Ovary (tissue), 9 donors: ENCODE results near the gene SHISA8. TPM values are rescaled to one million over a fixed set of nuclear protein-coding genes. Genes with fewer than 3 reads are reported as not detected.

ENCODE experiments used
- DNase-seq, 5 donors: peaks; one replicate each; pipeline ENCODE4 v3.0.0-alpha.2; 2019 to 2020
- H3K27ac ChIP-seq, 2 donors: fragments of 200-600 bp; one replicate each; pipeline versions ENCODE4 v1.5.1 to v1.8.0; 2019 to 2022
- H3K27me3 ChIP-seq: fragments of 200-600 bp; one replicate; pipeline ENCODE4 v1.8.0; 2022
- H3K36me3 ChIP-seq: fragments of 200-600 bp; sonication (generic); one replicate; pipeline ENCODE4 v1.5.1; 2019
- H3K4me1 ChIP-seq: one replicate; pipeline ENCODE4 v1.8.1; 2013; ENCODE audit warnings: mild to moderate bottlenecking, moderate library complexity; ENCODE audit not compliant: insufficient read depth
- H3K4me3 ChIP-seq: fragments of 200-600 bp; sonication (generic); one replicate; pipeline ENCODE4 v1.5.1; 2017
- H3K9me3 ChIP-seq, 2 donors: fragments of 200-600 bp in 1 of 2; sonication (generic) in 1 of 2; one replicate each; pipeline versions ENCODE4 v1.5.1 to v1.8.1; 2013 to 2019; ENCODE audit warnings: mild to moderate bottlenecking in 1 of 2, moderate library complexity in 1 of 2
- EP300 ChIP-seq: sonication (generic); formaldehyde crosslinking; IDR thresholded peaks from one replicate; pipeline ENCODE4 v1.6.1; 2017; ENCODE audit warnings: antibody characterized with exemption
- POLR2A ChIP-seq: fragments of 450-650 bp; IDR thresholded peaks from one replicate; pipeline ENCODE4 v1.6.1; 2017; ENCODE audit warnings: antibody characterized with exemption, mild to moderate bottlenecking, moderate library complexity
- WGBS, 3 donors: extraction: QIAGEN DNeasy Blood & Tissue Kit in 1 of 3; methylation state at CpG; one replicate each; pipeline versions ENCODE4 v1.1.5 to v1.1.7; 2013 to 2017; 5-methylcytosine and 5-hydroxymethylcytosine counted together
- intact Hi-C, 4 donors: fragments of 100-400 bp; cut with DNase I; formaldehyde crosslinking; loops; one replicate each; pipeline versions ENCODE4 v1.11.0 to v1.15.1; 2022 to 2023
- polyA plus RNA-seq, 2 donors: library from polyadenylated mRNA; stranded (reverse); fragments of 200-250 nt in 1 of 2; fragments of 350-450 nt in 1 of 2; fragmentation: Illumina TruSeq in 1 of 2; extraction: RNeasy Lipid Tissue Mini Kit (QIAGEN cat#74804) in 1 of 2; gene quantifications; one replicate each; pipeline ENCODE4 v1.2.3, GENCODE V29; 2013 to 2014
- total RNA-seq, 7 donors: library from RNA; depleted of rRNA in 2 of 7; stranded (reverse); fragments of >200 nt in 2 of 7; fragmentation: NEBNext Ultra II Directional in 3 of 7; extraction: Animal tissue kit (Norgen Biotek cat#: 25700) in 3 of 7; gene quantifications; one replicate each; pipeline versions ENCODE4 v1.1.0 to v1.2.4, GENCODE V29; 2016 to 2023
- TF ChIP-seq, protein P1 (sequence below), 3 donors: fragments of 450-650 bp in 2 of 3; fragments of 200-600 bp in 1 of 3; IDR thresholded peaks; one replicate each; pipeline versions ENCODE4 v1.5.1 to v1.8.0; 2016 to 2022; ENCODE audit warnings: antibody characterized with exemption in 3 of 3, mild to moderate bottlenecking in 1 of 3
- donor health status: DM: no; HTN: no; CAD: no; lungs with moderate emphysema.
- donor health status: DM: no; HTN: no; CAD: no.
- donor health status: Bipolar disorder and iron deficiency.
- donor health status: DM: yes; HTN: yes; CAD: no.
- donor health status: DM: no; HTN: no; CAD: no.
- donor health status: DM: yes; HTN: yes; CAD: no.

Gene SHISA8
- total and polyA plus RNA-seq, 9 donors = 0.46 TPM; not detected in 8

DNA sequence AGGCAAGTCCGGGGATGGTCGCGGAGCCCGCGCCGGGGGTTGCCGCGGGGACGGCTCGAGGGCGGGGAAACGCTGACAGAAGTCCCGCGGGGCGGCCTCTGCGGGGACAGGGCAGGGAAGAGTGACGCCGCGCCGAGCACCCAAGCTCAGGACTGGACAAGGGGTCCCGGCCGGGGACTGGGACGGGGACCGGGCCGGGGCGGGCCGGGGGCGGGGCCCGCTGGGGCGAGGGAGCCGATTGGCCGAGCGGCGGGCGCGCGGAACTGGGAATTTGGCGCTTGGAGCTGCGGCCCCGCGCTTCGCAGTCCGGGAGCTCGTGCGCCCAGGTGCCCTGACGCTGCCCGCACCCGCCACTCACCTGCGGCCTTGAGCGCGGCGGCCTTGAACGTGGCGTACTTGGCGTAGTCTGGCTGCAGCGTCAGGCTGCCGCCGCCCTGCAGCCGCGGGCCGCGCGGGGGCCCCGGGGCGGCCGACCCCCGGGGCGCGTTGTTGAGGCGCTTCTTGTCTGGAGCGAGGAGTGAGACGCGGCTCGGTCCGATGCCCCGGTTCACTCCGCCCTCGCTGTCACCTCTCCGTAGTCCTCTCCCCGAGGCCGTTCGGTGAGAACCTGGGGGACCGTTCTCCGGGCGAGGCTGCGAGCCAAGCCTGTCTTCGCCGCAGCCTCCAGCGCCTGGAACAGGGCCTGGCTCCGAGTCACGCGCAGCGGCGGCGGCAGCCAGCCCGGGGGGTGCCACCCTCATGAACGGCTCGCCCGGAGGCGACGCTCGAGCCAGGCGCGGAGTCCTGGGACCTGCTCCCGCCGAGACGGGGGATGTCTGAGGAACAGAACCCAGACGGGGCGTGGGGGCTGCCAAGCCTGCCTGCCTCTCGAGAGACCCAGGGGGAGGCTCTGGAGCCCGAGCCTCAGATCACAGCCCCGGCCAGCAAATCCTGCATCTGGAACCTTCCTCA is 4.5 kb downstream of the SHISA8 start:
- TF ChIP-seq EP300 (no peak), POLR2A (no peak)
- TF ChIP-seq, protein P1, sequence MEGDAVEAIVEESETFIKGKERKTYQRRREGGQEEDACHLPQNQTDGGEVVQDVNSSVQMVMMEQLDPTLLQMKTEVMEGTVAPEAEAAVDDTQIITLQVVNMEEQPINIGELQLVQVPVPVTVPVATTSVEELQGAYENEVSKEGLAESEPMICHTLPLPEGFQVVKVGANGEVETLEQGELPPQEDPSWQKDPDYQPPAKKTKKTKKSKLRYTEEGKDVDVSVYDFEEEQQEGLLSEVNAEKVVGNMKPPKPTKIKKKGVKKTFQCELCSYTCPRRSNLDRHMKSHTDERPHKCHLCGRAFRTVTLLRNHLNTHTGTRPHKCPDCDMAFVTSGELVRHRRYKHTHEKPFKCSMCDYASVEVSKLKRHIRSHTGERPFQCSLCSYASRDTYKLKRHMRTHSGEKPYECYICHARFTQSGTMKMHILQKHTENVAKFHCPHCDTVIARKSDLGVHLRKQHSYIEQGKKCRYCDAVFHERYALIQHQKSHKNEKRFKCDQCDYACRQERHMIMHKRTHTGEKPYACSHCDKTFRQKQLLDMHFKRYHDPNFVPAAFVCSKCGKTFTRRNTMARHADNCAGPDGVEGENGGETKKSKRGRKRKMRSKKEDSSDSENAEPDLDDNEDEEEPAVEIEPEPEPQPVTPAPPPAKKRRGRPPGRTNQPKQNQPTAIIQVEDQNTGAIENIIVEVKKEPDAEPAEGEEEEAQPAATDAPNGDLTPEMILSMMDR (IDR thresholded peaks at IDR 0.05) = no peak
- H3K36me3 ChIP-seq = no peaks in the 10 kb centered on the region
- no peaks in the 10 kb centered on the region for H3K9me3 ChIP-seq
- 1% methylated on average over 37 to 112 of the region's 112 CpGs for WGBS, 3 donors
- intact Hi-C loops = no loop called here
- no peak overlapping the region for H3K27ac ChIP-seq
- peaks cover 3% of the 10 kb centered on the region for H3K27me3 ChIP-seq
- peaks cover 9% of the 10 kb centered on the region for H3K4me1 ChIP-seq
- H3K4me3 ChIP-seq = peak overlapping the region; percentile 13
- peak in 2 of 5 donors; percentile 54 to 66 for DNase-seq

- peaks cover 9% of the 10 kb centered on the region for H3K4me1 ChIP-seq
- peak in 1 of 5 donors; percentile 27 for DNase-seq
- H3K4me3 ChIP-seq = peak overlapping the region; percentile 13
- intact Hi-C loops = no loop called here
- TF ChIP-seq EP300 (no peak), POLR2A (no peak)
- TF ChIP-seq, protein P1 (IDR thresholded peaks at IDR 0.05) = no peak
- 23 to 28% (median 26%) methylated on average over 51 to 55 of the region's 55 CpGs for WGBS, 3 donors
- peaks cover 2% of the 10 kb centered on the region for H3K27me3 ChIP-seq
- no peak overlapping the region for H3K27ac ChIP-seq
- H3K36me3 ChIP-seq = no peaks in the 10 kb centered on the region
- H3K9me3 ChIP-seq = no peaks in the 10 kb centered on the region
Observed at GRCh38 chr22:41909310-41910049, 5.4 kb downstream of the SHISA8 start.

DNA sequence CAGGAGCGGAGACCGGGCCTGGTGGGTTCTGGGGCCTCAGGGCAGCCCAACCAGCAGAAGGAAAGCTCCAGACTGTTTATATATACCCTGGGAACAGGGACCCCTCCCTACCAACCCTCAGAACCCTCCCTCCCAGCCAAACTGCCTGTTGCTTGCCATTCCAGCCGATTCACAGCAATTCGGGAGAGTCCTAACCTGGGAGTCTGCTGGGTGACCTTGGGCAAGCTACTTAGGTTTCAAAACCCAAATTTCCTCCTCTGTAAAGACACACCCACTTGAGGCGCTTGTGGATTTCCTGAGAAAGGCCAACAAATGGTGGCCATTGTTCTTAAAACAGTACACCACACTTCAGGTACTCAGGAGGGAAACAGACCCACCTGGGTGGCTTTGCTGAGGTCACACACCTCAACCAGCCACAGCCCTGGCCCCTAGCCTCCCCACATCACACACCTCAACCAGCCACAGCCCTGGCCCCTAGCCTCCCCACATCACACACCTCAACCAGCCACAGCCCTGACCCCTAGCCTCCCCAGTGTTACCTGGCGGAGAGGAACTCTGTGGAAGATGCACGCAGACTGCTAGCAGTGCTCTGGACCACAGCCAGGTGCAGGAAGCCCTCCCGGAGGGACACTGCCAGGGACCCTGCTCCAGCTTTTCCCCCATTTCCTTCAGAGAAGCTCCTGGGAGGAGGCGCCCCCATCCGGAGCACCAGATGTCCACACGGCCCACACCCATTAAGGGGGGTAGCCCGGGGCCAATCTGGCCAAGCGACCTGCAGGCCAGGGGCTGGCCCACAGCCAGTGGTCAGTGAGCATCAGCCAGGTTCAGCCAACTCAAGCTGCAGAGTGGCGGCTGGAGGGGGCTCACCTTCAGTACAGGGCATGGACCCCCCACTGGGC is 6.2 kb downstream of the SHISA8 start:
- H3K4me3 ChIP-seq = no peak overlapping the region
- intact Hi-C loops = no loop called here
- TF ChIP-seq EP300 = no peak
- no peak for TF ChIP-seq POLR2A
- TF ChIP-seq, protein P1 (IDR thresholded peaks at IDR 0.05) = no peak
- peaks cover 9% of the 10 kb centered on the region for H3K4me1 ChIP-seq
- WGBS, 3 donors = 44 to 57% (median 49%) methylated on average over 14 of the region's 14 CpGs
- H3K27ac ChIP-seq = no peak overlapping the region
- H3K9me3 ChIP-seq = no peaks in the 10 kb centered on the region
- no peaks in the 10 kb centered on the region for H3K36me3 ChIP-seq
- peaks cover 2% of the 10 kb centered on the region for H3K27me3 ChIP-seq
- DNase-seq = peak in 3 of 5 donors; percentile 25 to 64 (median 49)
